ENCODE results near the gene ZNF782.
"Not testable (repeated sequence)": the region's sequence is repeated elsewhere in the genome, so short reads cannot be mapped to it uniquely, and the experiment has no call there.

ZNF782 gene

DNA sequence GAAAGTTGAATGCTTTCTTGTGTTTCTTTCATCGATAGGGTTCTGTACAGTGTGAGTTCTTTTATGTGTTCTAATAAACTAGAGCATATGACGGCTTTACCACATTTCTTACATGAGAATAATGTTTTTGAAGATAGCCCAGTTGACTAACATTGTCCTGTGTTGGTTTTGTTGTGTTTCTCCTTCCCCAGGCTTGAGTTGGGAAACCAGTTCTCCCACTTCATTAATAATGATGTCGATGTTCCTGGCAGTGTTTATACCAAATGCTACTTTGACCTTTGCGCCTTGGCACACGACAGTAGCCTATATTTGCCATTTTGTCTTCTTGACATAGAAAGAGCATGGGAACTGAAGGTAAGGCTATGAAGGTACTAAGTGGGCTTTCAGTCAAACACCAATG is 14.4 kb upstream of the ZNF782 start:
- Histone ChIP-seq H4K91ac (ENCODE audit: low read depth, low read length, poor library complexity) (no peak overlapping the region), H3K23ac (ENCODE audit: low read depth, low read length, poor library complexity) (no peak overlapping the region), H3K9me3 (replicated peaks in 1 of 2; ENCODE audit: control insufficient read depth in 2 of 2, insufficient read depth in 1 of 2, low read depth in 1 of 2, low read length in 2 of 2) (peaks cover 2 to 5% of the 10 kb centered on the region in 2 donors), H3K9ac (ENCODE audit: low read depth, low read length, poor library complexity) (no peak overlapping the region), H3K14ac (ENCODE audit: low read length) (no peak overlapping the region), H3K18ac (ENCODE audit: low read length) (no peak overlapping the region), H2BK15ac (ENCODE audit: low read length) (no peak overlapping the region), H3K4me2 (ENCODE audit: insufficient read depth, low read length, poor library complexity, severe bottlenecking) (no peak overlapping the region), H2BK5ac (ENCODE audit: low read length) (no peak overlapping the region), H3K36me3 (replicated peaks in 1 of 2; ENCODE audit: control insufficient read depth in 2 of 2, insufficient read depth in 2 of 2, low read length in 2 of 2) (no peaks in the 10 kb centered on the region), H4K8ac (ENCODE audit: low read depth, low read length) (no peak overlapping the region), H2AK5ac (ENCODE audit: low read depth, low read length) (no peak overlapping the region), H3K79me1 (ENCODE audit: low read depth, low read length) (no peaks in the 10 kb centered on the region), H2BK12ac (ENCODE audit: low read length) (no peak overlapping the region), H3K4ac (ENCODE audit: low read length) (no peak overlapping the region), H3K27ac (replicated peaks; ENCODE audit: low read length) (no peak overlapping the region), H3K4me3 (ENCODE audit: low read length in 2 of 2) (no peak overlapping the region), H3K4me1 (ENCODE audit: control insufficient read depth in 2 of 2, insufficient read depth in 1 of 2, low read depth in 1 of 2, low read length in 2 of 2) (no peaks in the 10 kb centered on the region), H3K27me3 (ENCODE audit: control insufficient read depth in 3 of 3, insufficient read depth in 3 of 3, low read depth in 1 of 3, low read length in 3 of 3) (peaks cover 0 to 1% (median 0%) of the 10 kb centered on the region in 3 experiments), H2BK120ac (ENCODE audit: low read depth, low read length) (no peak overlapping the region), H2AFZ (ENCODE audit: low read length) (no peak overlapping the region)
- no peak for DNase-seq (ENCODE audit: low spot score)
- no CpG with 5 or more reads among the region's 5 CpGs for WGBS, 2 donors (ENCODE audit: extremely low coverage in 2 of 2, insufficient read length in 2 of 2, insufficient replicate concordance in 1 of 2)

GRCh38 chr9:96867079-96867804 is 12.9 kb upstream of the ZNF782 start:
- no peak for DNase-seq (ENCODE audit: low spot score)
- H2AFZ ChIP-seq (ENCODE audit: low read length), result no peak overlapping the region
- H3K14ac ChIP-seq (ENCODE audit: low read length), result no peak overlapping the region
- H3K36me3 ChIP-seq (replicated peaks in 1 of 2; ENCODE audit: control insufficient read depth in 2 of 2, insufficient read depth in 2 of 2, low read length in 2 of 2), result no peaks in the 10 kb centered on the region
- no peak overlapping the region for H3K4ac ChIP-seq (ENCODE audit: low read length)
- H3K23ac ChIP-seq (ENCODE audit: low read depth, low read length, poor library complexity), result no peak overlapping the region
- no CpG with 5 or more reads among the region's 7 CpGs for WGBS, 2 donors (ENCODE audit: extremely low coverage in 2 of 2, insufficient read length in 2 of 2, insufficient replicate concordance in 1 of 2)
- no peak overlapping the region for H3K27ac ChIP-seq (replicated peaks; ENCODE audit: low read length)
- H2BK15ac ChIP-seq (ENCODE audit: low read length), result no peak overlapping the region
- peaks cover 2 to 5% of the 10 kb centered on the region in 2 donors for H3K9me3 ChIP-seq (replicated peaks in 1 of 2; ENCODE audit: control insufficient read depth in 2 of 2, insufficient read depth in 1 of 2, low read depth in 1 of 2, low read length in 2 of 2)
- H2AK5ac ChIP-seq (ENCODE audit: low read depth, low read length), result no peak overlapping the region
- H3K18ac ChIP-seq (ENCODE audit: low read length), result no peak overlapping the region
- H3K9ac ChIP-seq (ENCODE audit: low read depth, low read length, poor library complexity), result no peak overlapping the region
- no peak overlapping the region for H2BK120ac ChIP-seq (ENCODE audit: low read depth, low read length)
- H3K27me3 ChIP-seq (ENCODE audit: control insufficient read depth in 3 of 3, insufficient read depth in 3 of 3, low read depth in 1 of 3, low read length in 3 of 3), result peaks cover 0 to 1% (median 0%) of the 10 kb centered on the region in 3 experiments
- H2BK12ac ChIP-seq (ENCODE audit: low read length), result no peak overlapping the region
- H4K91ac ChIP-seq (ENCODE audit: low read depth, low read length, poor library complexity), result no peak overlapping the region
- no peaks in the 10 kb centered on the region for H3K79me1 ChIP-seq (ENCODE audit: low read depth, low read length)
- no peak overlapping the region for H3K4me2 ChIP-seq (ENCODE audit: insufficient read depth, low read length, poor library complexity, severe bottlenecking)
- no peaks in the 10 kb centered on the region for H3K4me1 ChIP-seq (ENCODE audit: control insufficient read depth in 2 of 2, insufficient read depth in 1 of 2, low read depth in 1 of 2, low read length in 2 of 2)
- H4K8ac ChIP-seq (ENCODE audit: low read depth, low read length), result no peak overlapping the region
- no peak overlapping the region for H2BK5ac ChIP-seq (ENCODE audit: low read length)
- no peak overlapping the region for H3K4me3 ChIP-seq (ENCODE audit: low read length in 2 of 2)

DNA sequence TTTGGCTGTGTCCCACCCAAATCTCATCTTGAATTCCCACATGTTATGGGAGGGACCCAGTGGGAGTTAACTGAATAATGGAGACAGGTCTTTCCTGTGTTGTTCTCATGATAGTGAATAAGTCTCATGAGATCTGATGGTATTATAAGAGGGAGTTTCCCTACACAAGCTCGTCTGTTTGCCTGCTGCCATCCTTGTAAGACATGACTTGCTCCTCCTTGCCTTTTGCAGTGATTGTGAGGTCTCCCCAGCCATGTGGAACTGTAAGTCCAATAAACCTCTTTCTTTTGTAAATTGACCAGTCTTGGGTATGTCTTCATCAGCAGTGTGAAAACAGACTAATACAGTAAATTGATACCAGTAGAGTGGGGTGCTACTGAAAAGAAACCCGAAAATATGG is 10.9 kb upstream of the ZNF782 start:
- H2BK120ac ChIP-seq (ENCODE audit: low read depth, low read length); H3K4me2 ChIP-seq (ENCODE audit: insufficient read depth, low read length, poor library complexity, severe bottlenecking): not testable (repeated sequence)

DNA sequence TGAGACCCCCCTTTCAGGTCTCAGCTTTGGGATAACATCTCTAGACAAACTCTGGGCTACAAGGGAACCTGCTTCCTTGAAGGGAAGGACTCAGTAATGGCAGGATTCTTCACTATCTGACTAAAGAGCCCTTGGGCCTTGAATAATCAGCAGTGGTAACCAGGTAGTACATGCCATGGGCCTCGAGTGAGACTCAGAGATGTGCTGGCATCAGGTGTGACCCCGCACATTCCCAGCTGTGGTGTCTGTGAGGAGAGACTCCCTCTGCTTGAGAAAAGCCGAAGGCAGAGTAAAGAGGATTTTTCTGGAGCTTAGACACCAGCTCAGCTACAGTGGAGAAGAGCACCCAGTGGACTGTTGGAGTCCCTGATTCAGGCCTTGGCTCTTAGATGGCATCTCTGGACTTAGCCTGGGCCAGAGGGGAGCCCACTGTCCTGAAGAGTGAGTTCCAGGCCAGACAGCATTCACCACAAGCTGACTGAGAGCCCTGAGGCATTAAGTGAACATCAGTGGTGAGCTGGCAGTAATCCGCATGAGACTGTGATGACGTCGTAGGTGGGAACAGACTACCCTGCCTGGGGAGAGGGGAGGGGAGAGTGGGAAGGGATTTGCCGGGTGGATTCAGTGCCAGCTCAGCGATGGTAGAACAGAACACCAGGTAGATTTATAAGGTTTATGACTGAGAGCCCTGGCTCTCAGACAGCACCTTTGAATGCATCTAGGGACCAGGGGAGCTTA is 5.3 kb upstream of the ZNF782 start:
- Histone ChIP-seq H2BK5ac (ENCODE audit: low read length) (no peak overlapping the region), H3K23ac (ENCODE audit: low read depth, low read length, poor library complexity) (no peak overlapping the region), H3K27me3 (ENCODE audit: control insufficient read depth in 3 of 3, insufficient read depth in 3 of 3, low read depth in 1 of 3, low read length in 3 of 3) (no peaks in the 10 kb centered on the region), H2BK120ac (ENCODE audit: low read depth, low read length) (no peak overlapping the region), H2AFZ (ENCODE audit: low read length) (no peak overlapping the region), H3K18ac (ENCODE audit: low read length) (no peak overlapping the region), H4K8ac (ENCODE audit: low read depth, low read length) (no peak overlapping the region), H3K4me2 (ENCODE audit: insufficient read depth, low read length, poor library complexity, severe bottlenecking) (no peak overlapping the region), H3K4me3 (ENCODE audit: low read length in 2 of 2) (no peak overlapping the region), H3K27ac (replicated peaks; ENCODE audit: low read length) (no peak overlapping the region), H3K14ac (ENCODE audit: low read length) (no peak overlapping the region), H4K91ac (ENCODE audit: low read depth, low read length, poor library complexity) (no peak overlapping the region), H3K79me1 (ENCODE audit: low read depth, low read length) (no peaks in the 10 kb centered on the region), H3K9me3 (replicated peaks in 1 of 2; ENCODE audit: control insufficient read depth in 2 of 2, insufficient read depth in 1 of 2, low read depth in 1 of 2, low read length in 2 of 2) (no peaks in the 10 kb centered on the region), H2BK12ac (ENCODE audit: low read length) (no peak overlapping the region), H2AK5ac (ENCODE audit: low read depth, low read length) (no peak overlapping the region), H3K9ac (ENCODE audit: low read depth, low read length, poor library complexity) (no peak overlapping the region), H2BK15ac (ENCODE audit: low read length) (no peak overlapping the region), H3K4ac (ENCODE audit: low read length) (no peak overlapping the region), H3K36me3 (replicated peaks in 1 of 2; ENCODE audit: control insufficient read depth in 2 of 2, insufficient read depth in 2 of 2, low read length in 2 of 2) (peaks cover 0 to 6% of the 10 kb centered on the region in 2 donors), H3K4me1 (ENCODE audit: control insufficient read depth in 2 of 2, insufficient read depth in 1 of 2, low read depth in 1 of 2, low read length in 2 of 2) (peaks cover 0 to 2% of the 10 kb centered on the region in 2 donors)
- WGBS, 2 donors (ENCODE audit: extremely low coverage in 2 of 2, insufficient read length in 2 of 2, insufficient replicate concordance in 1 of 2), result no CpG with 5 or more reads among the region's 8 CpGs
- DNase-seq (ENCODE audit: low spot score), result no peak

More for the DNA sequence above, 10.9 kb upstream of the ZNF782 start:
- H2AK5ac ChIP-seq (ENCODE audit: low read depth, low read length); H3K27me3 ChIP-seq (ENCODE audit: control insufficient read depth in 3 of 3, insufficient read depth in 3 of 3, low read depth in 1 of 3, low read length in 3 of 3); H2BK15ac ChIP-seq (ENCODE audit: low read length); H2BK12ac ChIP-seq (ENCODE audit: low read length); H3K79me1 ChIP-seq (ENCODE audit: low read depth, low read length); DNase-seq (ENCODE audit: low spot score); H2BK5ac ChIP-seq (ENCODE audit: low read length); H3K9me3 ChIP-seq (replicated peaks in 1 of 2; ENCODE audit: control insufficient read depth in 2 of 2, insufficient read depth in 1 of 2, low read depth in 1 of 2, low read length in 2 of 2); H3K36me3 ChIP-seq (replicated peaks in 1 of 2; ENCODE audit: control insufficient read depth in 2 of 2, insufficient read depth in 2 of 2, low read length in 2 of 2); H3K9ac ChIP-seq (ENCODE audit: low read depth, low read length, poor library complexity); H3K4me3 ChIP-seq (ENCODE audit: low read length in 2 of 2); H3K18ac ChIP-seq (ENCODE audit: low read length); H4K8ac ChIP-seq (ENCODE audit: low read depth, low read length); H3K4ac ChIP-seq (ENCODE audit: low read length); H2AFZ ChIP-seq (ENCODE audit: low read length); H4K91ac ChIP-seq (ENCODE audit: low read depth, low read length, poor library complexity); H3K14ac ChIP-seq (ENCODE audit: low read length); H3K23ac ChIP-seq (ENCODE audit: low read depth, low read length, poor library complexity); H3K4me1 ChIP-seq (ENCODE audit: control insufficient read depth in 2 of 2, insufficient read depth in 1 of 2, low read depth in 1 of 2, low read length in 2 of 2); H3K27ac ChIP-seq (replicated peaks; ENCODE audit: low read length): not testable (repeated sequence)
- WGBS, 2 donors (ENCODE audit: extremely low coverage in 2 of 2, insufficient read length in 2 of 2, insufficient replicate concordance in 1 of 2), result no CpG with 5 or more reads among the region's 2 CpGs

Measured in neuronal stem cell (in vitro differentiated cells).